GM18508 (cell line): ENCODE measurements around the gene GTPBP1.

Source experiments
- ATAC-seq: cut with Tn5 transposase; IDR thresholded peaks from one replicate; pipeline ENCODE4 v1.9.1; 2021; ENCODE audit warnings: moderate number of reproducible peaks; ENCODE audit not compliant: insufficient read depth, unreplicated experiment

GTPBP1 gene

DNA sequence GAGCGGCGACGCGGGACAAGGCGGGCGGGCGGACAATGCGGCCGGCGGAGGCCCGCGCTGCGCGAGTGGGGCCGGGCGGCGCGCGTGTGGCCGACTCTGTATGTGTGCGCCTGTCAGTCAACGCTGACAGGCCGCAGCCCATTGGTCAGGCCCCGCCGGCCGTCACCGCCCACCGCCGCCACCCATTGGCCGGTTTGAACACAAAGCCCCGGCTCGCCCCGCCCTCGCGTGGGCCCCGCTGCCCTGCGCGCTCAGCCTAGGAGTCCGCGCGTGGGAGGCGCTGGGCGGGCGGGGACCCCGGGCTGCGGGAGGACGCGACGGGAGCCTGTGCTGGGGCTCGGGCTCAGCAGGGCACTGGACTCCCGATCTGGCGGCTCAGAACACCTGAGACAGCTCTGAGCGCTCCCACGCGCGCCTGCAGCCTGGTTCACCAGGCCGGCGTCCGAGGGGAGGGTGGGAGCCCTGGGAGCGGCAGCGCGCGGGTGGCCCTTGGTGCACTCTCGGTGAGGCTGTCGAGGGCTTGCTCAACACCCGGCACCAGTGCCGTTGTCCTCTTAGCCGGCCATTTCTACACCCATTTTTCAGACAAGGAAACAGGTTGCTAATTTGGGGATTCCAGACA lies 50.3 kb downstream of the GTPBP1 start, which contains the start of gene SUN2:
Gene SUN2 (minus strand): TSS at position 88 of the 622 bp plus-strand sequence. CDS start 3,370 bp downstream, outside the sequence.
- ATAC-seq: no peak

DNA sequence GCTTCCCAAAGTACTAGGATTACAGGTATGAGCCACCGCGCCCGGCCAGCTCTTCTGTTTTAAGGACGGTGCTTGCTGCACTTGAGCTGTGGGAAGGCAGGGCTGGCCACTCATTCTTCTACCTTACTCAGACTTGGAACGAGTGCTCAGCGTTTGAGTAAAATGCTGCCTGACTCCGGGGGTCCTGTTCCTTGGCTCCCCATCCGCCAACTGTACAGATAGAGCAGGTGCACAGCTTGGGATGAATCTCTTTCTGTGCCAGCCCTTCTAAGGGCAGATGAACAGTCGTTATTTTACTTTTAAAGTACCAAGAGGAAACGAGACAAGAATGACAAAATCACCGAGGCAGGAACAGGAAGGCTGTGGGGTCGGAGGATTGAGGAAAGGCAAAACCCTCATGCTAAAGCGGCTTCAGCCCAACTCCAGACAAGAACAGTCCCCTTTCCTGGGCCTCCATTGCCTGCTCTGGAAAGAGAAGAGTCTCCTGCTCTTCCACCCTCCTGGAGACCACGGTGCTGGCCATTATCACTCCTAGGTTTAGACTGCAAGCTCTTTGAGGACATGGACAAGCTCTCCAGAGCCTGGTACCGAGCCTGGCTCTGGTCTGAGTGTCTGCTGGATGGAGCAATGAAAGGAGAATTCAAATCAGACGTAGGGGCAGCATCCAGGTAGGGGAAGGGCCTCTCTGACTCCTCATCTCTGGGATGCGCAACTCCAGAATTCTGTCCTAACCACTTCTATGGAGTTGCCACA lies 51.1 kb downstream of the GTPBP1 start:
- ATAC-seq: no peak

DNA sequence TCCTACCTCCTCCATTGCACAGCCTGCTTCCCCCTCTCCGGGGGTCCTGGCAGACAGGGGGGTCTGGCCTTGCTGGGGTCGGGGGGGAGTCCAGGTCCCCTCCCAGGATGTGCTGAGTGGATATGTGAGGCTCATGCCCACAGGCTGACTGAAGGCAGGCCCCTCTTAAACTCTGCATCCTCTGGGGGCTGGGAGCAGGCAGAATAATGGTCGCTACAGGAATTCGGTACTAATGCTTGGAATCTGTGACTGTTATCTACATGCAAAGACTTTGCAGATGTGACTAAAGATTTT lies 51.7 kb downstream of the GTPBP1 start:
- no peak for ATAC-seq

DNA sequence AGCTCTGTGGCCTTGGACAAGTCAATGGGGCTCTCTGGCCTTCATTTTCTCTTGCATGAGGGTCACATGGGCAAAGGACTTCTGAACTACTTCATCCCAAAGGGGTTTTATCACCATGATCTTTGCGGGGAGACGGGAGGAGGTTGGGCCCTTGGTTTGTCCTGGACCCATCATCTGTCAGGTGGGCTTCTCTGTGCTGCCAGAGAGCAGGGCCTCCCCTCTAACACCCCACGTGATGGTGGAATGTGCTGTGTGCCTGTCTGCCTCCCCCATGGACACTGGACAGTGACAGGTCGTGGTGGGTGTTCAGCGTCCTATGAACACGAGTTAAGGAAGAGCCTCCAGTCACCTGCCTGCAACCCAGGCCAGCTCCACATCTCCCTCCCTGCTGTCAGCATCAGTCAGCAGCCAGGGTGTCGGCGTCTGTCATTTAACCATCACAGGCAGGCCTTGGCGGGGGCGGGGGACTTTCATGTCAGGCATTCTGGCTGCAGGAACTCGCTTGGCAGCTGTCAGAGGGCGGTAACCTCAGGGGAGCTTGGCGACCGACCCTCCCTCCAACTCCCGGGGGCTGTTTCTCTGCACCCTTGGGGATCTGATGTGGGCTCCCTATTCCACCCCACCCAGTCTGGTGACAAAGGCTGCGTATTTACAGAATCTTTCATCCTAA lies 52.7 kb downstream of the GTPBP1 start:
- no peak for ATAC-seq

DNA sequence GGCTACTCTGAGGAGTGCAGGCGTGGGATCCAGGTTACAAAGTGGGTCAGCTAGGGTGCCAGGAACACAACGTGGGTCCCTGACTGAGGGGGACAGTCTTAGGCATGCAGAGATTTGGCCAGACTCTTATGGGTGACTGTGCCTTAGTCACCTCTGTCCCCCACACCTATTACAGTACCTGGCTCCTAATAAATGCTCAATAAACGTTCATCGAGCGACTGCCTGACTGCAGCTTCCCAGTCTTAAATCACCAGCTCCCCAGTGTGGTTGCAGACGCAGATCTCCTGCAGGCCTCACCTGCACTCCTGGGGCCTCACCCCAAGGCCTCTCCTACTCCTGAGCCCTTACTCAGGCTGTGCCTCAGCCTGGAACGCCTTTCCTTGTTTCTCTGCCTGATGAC lies 53.3 kb downstream of the GTPBP1 start:
- no peak for ATAC-seq

DNA sequence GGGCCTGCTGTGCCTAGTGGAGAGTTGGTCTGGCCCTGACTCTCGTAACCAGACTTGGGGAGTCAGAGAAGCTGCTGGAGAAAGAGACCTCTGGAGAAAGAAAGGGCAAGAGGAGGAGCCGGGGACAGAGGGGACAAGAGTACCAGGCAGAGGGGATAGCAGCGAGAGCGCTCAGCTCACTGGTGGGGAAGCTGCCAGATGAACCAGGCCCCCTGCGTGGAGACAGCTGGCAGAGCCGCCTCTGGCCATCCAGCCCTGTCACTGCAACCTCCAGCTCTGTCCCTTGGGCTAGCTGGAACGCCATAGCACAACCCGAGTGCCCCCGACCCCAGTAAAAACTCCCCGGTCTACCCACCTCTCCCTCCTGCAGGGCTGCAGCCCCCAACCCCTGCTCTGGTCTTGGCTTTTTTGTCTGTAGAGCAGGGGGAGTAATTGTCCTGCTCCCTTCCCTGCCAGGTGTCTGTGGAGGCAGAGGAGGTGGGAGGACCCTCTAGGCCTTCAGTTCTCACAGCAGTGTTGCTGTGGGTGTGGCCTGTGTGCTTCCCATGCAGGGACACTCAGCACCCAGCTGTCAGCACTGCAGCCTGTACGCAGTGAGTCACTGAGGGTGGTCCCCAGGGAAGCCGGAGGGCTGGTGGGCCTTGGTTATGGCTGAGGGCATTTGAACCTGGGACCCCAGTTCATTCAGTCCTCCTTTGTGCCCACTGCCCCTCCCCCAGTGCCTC lies 54.9 kb downstream of the GTPBP1 start:
- ATAC-seq: no peak

DNA sequence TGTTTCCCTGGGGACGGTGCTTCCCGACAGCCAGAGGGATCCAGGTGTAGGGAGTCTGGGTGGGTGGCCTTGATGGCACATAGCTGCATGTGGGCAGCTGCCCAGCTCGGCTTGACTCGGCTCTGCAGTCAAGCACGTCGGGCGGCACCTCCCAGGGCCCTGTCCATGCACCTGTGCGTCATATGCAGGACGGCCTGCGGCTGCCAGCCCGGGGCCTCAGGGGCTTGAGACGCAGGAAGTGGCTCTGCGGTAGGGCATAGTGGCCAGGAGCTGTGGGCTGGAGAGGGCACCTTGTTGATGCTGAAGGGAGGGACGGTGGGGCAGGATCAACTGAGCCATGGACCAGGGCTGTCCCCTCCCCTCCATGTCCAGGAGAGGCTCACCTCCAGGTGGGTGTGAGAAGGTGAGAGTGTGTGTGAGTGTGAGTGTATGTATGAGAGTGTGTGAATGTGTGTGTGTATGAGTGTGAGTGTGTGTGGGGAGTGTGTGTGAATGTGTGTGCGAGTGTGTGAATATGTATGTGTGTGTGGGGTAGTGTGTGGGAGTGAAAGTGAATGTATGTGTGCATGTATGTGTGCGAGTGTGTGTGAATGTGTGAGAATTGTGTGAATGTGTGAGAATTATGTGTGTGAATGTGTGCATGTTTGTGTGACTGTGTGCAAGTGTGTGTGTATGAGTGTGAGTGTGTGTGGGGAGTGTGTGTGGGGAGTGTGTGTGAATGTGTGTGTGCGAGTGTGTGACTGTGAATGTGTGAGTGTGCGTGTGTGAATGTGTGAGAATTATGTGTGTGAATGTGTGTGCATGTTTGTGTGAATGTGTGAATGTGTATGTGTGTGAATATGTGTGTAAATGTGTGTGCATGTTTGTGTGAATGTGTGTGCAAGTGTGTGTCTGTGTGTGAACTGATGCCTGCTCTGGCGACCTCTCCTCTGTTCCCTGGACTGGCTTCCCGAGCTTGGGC lies 55.7 kb downstream of the GTPBP1 start:
- ATAC-seq: no peak

DNA sequence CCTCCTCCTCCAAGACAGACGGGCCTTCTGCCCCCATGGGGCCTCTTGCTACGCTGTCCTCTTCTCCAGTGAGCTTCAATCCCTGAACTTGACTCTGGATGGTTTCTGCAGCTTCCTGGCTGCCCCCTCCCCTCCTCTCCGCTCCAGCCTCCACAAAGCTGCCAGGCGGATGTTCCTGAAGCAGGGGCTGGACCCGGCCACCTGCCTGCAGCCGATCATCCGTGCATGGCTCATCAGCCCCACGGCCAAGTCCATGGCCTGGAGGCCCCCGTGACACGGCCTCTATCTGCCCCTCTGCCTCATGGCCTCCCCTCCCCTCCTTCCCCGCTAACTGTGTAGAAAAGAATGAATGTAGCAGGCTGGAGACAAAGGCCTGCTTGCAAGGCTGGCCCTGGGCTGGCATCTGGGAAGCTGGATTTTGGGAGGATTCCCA lies 56.8 kb downstream of the GTPBP1 start:
- ATAC-seq: no peak

DNA sequence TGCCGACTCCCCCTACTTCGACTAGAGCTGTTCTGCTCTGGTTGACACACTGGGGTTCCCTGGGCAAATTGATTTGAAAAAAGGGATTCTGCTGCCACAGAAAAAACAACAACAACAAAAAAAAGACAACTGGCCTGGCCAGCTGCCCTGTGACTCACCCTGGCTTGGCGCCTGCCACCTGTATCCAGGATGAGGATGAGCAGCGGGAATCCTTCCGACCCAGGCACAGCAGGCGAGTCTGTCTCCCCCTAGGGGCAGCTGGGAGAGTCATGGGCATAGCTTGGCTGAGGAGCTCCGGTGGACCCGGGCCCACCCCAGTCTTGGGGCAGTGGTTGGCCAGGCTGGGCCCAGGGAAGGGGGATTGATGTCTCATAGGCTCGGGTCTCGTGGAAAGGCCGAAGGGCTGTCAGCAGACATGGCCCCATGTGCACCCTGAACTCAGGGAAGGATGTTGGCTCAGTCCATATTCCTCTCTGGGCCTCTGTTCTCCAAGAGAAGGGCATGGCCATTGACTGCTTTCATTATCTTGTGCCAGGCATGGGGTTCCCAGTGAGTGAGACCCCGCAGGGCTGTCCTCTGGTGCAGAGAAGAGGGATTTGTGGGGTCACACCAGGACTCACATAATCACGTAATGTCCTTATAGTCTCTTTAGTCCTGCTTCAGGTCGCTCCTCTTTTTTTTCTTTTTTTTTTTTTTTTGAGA lies 60.5 kb downstream of the GTPBP1 start:
- ATAC-seq: no peak

DNA sequence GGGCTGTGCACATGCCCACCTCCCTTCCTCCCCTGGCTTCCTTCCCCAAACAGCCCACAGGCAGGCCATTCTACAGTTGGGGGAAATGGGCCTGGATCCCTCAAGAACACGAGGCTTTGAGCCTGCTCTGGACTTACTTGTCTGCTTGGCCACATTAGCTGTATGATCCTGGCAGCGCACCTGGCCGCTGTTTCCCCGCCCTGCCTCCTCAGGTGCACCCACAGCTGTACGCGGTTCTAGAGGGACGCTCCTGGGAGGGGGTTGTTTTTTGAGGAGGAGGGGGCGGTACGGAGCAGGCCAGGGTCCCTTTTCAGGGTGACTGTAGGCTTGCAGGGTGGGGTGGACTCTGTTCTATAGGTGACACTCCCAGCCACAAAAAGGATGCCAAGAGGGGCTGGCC lies 61.6 kb downstream of the GTPBP1 start:
- no peak for ATAC-seq

DNA sequence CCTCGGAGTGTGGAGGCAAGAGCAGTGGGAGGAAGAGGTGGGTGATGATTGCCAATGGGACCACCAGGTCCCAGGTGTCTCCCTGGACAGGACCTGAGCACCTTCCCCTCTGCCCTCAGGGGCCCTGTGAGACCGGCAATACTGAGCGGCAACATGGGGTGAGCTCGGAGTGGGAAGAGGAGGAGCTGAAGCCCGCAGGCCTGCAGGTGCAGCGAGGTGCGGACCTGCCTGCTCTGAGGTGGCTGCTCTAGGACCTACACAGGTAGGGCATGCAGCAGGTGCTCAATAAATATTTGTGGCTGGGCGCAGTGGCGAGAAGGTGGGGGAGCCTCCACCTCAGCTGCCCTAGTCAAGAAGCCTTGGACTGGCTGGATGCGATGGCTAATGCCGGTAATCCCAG lies 62.3 kb downstream of the GTPBP1 start:
- ATAC-seq: no peak

DNA sequence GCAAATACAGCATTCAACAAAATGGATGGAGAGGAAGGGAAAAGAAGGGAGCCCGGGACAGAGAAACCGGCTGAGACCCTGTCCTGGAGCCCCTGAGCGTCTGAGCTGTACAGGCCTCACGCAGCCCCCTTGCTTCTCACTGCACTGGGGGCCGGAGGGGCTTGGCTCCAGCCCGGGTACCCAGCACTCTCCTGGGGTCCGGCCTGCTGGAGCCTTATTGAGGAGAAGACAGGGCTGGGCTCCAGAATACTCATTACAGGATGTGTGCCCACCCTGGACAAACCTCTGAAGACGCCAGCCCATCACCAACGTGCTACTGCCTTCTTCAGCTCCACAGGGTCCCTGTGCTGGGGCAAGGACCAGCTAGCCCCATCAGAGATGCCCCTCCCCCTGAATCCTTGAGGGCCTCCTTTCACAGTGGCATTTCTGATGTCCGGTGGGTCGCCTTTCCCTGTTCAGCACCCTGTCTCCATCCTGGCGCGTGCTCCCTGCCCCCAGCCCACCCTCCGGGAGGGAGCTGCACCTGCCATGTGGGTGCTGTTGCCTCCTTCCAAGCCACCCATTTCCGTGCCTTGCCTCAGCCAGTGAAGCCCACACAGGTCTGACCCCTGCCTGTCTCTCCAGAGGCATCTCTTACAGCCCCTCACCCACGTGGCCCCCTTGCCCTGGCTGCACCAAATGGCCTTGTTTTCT lies 64.7 kb downstream of the GTPBP1 start:
- ATAC-seq: no peak

DNA sequence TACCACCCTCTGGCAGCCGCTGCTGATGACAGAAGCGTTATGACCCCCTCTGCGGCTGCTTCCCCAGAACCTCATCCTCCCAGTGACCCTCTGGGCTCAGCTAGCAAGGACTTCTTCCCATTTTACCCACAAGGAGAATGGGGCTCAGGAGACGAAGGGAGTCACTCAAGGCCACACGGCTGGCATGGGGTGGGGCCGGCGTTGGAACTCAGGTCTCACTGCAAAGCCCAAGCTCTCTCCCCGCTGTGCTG lies 66.8 kb downstream of the GTPBP1 start:
- ATAC-seq: no peak

DNA sequence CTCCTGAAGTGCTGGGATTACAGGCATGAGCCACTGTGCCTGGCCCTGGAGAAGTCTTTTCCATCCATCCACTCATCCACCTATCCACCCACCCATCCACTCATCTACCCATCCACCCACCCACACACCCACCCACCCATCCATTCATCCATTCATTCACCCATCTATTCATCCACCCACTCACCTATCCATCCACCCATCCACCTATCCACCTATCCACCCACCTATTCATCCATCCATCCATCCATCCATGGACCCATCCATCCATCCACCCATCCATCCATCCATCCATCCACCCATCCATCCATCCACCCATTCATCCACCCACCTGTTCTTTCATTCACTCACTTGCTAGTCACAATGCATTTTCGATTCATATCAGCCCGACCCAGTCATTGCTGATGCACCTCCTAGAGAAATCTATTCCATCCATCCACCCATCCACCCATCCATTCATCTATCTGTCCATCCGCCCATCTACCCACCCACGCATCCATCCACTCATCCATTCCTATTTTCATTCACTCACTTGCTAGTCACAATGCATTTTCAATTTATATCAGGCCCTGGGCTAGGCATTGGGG lies 67.7 kb downstream of the GTPBP1 start:
- ATAC-seq: no peak

DNA sequence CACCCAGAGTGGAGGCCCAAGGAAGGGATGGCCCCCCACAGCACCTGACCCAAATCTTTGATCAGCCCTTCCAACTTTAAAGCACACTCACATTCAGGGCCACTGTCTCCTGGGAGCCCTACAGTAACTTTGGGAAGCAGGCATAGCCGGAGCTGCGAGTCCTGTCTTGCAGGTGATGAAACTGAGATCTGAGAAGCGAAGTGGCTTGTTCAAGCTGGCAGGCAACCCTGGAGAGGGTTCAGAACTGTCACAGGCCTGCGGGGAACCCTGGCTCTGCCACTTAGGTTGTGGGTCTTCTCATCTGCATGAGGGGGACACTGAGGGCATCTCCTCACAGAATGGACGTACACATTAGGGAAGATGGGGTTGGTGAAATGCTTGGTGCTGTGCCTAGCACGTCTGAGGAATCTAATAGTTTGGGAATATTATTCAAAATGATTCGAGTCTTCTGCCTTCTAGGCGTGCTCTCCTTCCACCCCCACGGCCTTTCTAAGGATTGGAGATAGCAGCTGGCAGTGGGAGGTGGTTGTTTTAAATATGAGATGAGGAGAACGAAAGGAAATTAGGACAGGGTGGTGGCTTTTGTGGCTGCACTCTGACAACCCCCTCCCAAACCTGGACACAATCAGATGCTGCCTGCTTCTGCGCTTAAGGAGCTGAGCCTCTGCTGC lies 68.9 kb downstream of the GTPBP1 start:
- no peak for ATAC-seq

DNA sequence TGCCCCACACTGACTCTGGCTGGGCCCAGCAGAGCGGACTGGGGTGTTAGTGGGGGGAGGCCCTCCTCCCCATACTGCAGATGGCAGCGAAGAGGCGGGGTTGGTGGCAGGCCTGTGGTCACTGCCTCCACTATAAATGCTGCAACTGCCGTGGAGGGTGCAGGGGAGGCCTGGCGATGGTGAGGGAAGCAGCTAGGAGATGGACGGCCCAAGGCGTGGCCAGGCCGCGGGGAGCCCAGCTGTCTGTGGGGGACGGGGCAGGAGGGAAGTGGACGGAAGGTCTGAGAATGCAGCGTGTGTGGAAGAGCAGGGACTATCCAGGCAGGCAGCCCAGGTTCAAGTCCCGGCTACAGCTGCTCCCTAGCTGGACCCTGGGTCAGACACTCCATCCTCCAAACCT lies 69.9 kb downstream of the GTPBP1 start:
- no peak for ATAC-seq

DNA sequence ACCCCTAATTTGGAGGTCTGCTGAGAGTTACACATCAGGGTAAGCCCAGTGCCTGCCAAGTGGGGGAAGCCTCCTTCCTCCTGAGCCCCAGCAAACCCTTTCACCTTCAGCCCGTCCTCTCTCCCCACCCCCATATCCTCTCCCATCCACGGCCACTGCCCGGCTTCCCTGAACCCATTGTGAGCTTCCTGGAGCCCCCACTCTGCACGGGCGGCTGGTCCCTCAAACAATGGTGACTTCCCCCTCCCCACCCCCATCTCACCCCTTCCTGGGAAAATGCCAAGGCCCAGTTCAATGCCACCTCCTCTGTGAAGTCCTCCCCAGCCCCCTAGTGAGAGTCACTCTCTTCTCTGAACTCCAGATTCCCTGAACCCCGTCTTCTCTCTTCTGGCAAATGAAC lies 70.3 kb downstream of the GTPBP1 start:
- no peak for ATAC-seq

DNA sequence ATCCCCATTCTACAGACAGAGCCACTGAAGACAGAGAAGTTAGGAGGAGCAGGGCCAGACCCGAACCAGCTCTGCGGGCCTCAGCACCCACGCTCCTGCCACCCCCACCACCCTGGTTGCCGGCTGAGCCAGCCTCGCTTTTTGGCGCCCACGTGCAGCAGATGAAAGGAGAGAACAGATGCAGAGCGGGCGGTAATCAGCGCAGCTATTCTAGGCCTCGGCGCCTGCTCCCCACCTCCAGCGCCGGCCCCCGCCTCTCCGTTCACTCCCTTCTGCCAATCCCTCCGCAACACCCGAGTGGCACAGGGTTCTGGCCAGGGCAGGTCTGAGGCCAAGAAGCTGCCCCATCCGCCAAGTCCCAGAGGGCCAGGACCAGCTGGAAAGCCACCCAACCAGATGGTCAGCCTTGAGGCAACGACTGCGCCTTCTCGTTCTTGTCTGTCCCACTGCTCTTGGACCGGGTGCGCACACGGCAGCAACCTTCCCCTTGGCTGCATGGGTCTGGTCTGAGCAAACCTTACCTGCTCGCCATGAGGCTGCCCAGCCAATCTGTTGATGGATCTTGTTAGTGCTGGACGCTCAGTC lies 71.4 kb downstream of the GTPBP1 start:
- ATAC-seq: no peak
